Common myeloid progenitor, CD34-positive (primary cell): ENCODE measurements around the gene EQTN.

Source experiments
- CTCF ChIA-PET: fragments of 350-600 bp; sonication (Branson Sonifier 250); formaldehyde crosslinking; loops from one replicate; lab custom pipeline; 2021; ENCODE audit warnings: antibody characterized with exemption; lab: Charles Lee
- POLR2A ChIA-PET: fragments of 350-600 bp; sonication (Branson Sonifier 250); formaldehyde crosslinking; loops from one replicate; lab custom pipeline; 2021; ENCODE audit warnings: antibody characterized with exemption; lab: Charles Lee
- DNase-seq, 3 donors: peaks; one replicate each; pipeline versions ENCODE4 v3.0.0 to v3.0.0-alpha.2; 2013
- H3K27ac ChIP-seq, 2 experiments: 1 replicate in 1 of 2; 2 replicates in 1 of 2; pipeline ENCODE4 v1.7.0; 2013; ENCODE audit warnings: inconsistent platforms in 2 of 2, low read length in 2 of 2, mild to moderate bottlenecking in 2 of 2, low read depth in 1 of 2, moderate library complexity in 1 of 2; ENCODE audit not compliant: severe bottlenecking in 2 of 2, insufficient read depth in 1 of 2, poor library complexity in 1 of 2
- H3K27me3 ChIP-seq, 5 experiments: replicated peaks in 2 of 5; 1 replicate in 3 of 5; 2 replicates in 2 of 5; pipeline versions ENCODE4 v1.6.1 to v1.7.0; 2013; ENCODE audit warnings: low read length in 4 of 5, mild to moderate bottlenecking in 2 of 5, moderate library complexity in 2 of 5, inconsistent platforms in 1 of 5; ENCODE audit not compliant: insufficient read depth in 5 of 5, control insufficient read depth in 4 of 5
- H3K36me3 ChIP-seq, 4 experiments: 1 replicate in 2 of 4; 2 replicates in 2 of 4; pipeline versions ENCODE4 v1.6.1 to v1.7.0; 2013; ENCODE audit warnings: low read length in 3 of 4, control low read depth in 1 of 4, mild to moderate bottlenecking in 1 of 4; ENCODE audit not compliant: control insufficient read depth in 4 of 4, insufficient read depth in 4 of 4
- H3K4me1 ChIP-seq, 4 experiments: 1 replicate in 3 of 4; 2 replicates in 1 of 4; pipeline versions ENCODE4 v1.6.1 to v1.7.1; 2013; ENCODE audit warnings: low read length in 3 of 4, mild to moderate bottlenecking in 3 of 4, control low read depth in 1 of 4, inconsistent platforms in 1 of 4, moderate library complexity in 1 of 4; ENCODE audit not compliant: control insufficient read depth in 4 of 4, insufficient read depth in 4 of 4; ENCODE audit errors: control extremely low read depth in 1 of 4
- H3K4me3 ChIP-seq, 7 experiments: 1 replicate in 4 of 7; 2 replicates in 3 of 7; pipeline versions ENCODE4 v1.5.1 to v1.7.0; 2013; ENCODE audit warnings: mild to moderate bottlenecking in 7 of 7, low read length in 6 of 7, moderate library complexity in 6 of 7, inconsistent platforms in 2 of 7, low read depth in 2 of 7, control low read depth in 1 of 7; ENCODE audit not compliant: insufficient read depth in 4 of 7, control insufficient read depth in 1 of 7; ENCODE audit errors: extremely low read depth in 1 of 7
- H3K9me3 ChIP-seq, 5 experiments: 1 replicate in 4 of 5; 2 replicates in 1 of 5; pipeline versions ENCODE4 v1.6.1 to v1.7.1; 2013; ENCODE audit warnings: low read length in 4 of 5, mild to moderate bottlenecking in 2 of 5, inconsistent platforms in 1 of 5, low read depth in 1 of 5, moderate library complexity in 1 of 5; ENCODE audit not compliant: control insufficient read depth in 4 of 5, insufficient read depth in 2 of 5; ENCODE audit errors: control extremely low read depth in 1 of 5
- WGBS: methylation state at CpG from one replicate; pipeline ENCODE4 v1.1.5; 2013; ENCODE audit not compliant: insufficient coverage; 5-methylcytosine and 5-hydroxymethylcytosine counted together

Gene EQTN

GRCh38 chr9:27279611-27280010 is 17.3 kb downstream of the EQTN start:
- no peak overlapping the region for H3K4me3 ChIP-seq
- DNase-seq, result no peak
- 70% methylated on average over 2 of the region's 3 CpGs for WGBS
- no peaks in the 10 kb centered on the region for H3K36me3 ChIP-seq
- H3K9me3 ChIP-seq, result no peaks in the 10 kb centered on the region
- ChIA-PET CTCF (interaction anchor here (0.9 to 1.4 kb wide), 5 partner anchors 9 to 32 kb away, joined by 3 to 6 read pairs (median 3); no protein-coding TSS in a partner anchor), POLR2A (no interaction called here)
- H3K4me1 ChIP-seq, result peaks cover 0 to 26% (median 5%) of the 10 kb centered on the region in 4 experiments
- no peak overlapping the region for H3K27ac ChIP-seq
- no peaks in the 10 kb centered on the region for H3K27me3 ChIP-seq

DNA sequence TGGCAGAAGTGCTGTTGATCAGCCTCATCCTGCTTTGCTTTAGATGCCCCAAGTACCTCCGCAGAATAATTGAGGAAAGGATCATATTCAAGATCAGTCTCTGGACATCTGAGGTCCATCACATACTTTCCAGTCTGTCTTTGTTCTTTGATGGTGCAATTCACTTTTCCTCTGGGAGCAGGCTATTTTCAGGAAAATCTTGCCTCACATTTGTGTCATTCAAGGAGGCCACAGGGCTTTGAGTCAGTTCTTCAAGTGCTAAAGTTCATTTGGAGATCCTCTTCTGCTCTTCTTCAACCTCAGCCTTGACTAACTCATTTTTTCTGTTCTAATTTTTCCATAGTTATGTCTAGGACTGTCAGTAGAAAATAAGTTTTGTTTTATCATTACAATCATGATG is 18.6 kb downstream of the EQTN start:
- CTCF ChIA-PET, result interaction anchor here (1.0 to 1.1 kb wide), 2 partner anchors 245 to 249 kb away, joined by 5 read pairs; no protein-coding TSS in a partner anchor
- WGBS, result 100% methylated on average over 1 of the region's 1 CpG

DNA sequence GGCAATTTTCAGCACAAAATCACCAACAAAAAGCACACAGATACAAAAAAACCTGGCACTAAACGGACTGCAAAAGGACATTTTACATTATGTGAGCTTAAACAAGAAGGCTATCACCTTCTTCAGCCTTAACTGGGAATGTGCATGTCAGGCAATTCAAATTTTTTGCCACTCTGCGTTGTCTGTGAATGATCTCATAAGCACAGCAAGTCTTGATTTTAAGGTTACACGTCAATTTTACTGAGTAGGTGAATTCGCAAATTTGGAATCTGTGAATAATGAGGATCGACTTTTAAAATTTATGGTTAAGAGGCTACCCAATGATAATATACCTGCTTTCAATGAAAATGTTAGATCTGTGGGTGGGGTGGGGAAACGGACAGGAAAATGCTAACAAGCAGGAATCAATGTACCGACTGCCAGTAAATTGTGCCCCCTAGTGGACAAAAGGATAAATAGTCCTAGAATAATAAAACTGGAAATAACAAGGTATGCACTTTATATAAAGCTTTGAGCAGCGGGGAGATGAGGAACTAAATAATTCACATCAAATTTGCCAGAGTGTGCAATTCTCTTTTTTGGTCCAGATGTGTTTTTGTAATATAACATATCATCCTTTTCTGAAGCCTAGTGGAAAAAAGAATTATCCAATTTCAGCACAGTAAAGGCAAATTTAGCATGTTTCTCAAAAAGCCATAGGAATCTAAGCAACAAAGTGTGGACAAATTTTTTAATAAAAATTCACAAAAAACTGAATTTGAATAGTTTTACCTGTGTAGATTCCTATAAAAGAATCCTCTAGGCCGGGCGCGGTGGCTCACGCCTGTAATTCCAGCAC is 20.5 kb downstream of the EQTN start:
- ChIA-PET CTCF (interaction anchor here (0.7 to 1.9 kb wide), 5 partner anchors 16 to 244 kb away, joined by 3 to 9 read pairs (median 4); no protein-coding TSS in a partner anchor), POLR2A (no interaction called here)
- DNase-seq, result peak; percentile 70 to 81 (median 78)
- 61% methylated on average over 9 of the region's 12 CpGs for WGBS
- no peaks in the 10 kb centered on the region for H3K9me3 ChIP-seq
- no peak overlapping the region for H3K27ac ChIP-seq
- H3K36me3 ChIP-seq, result no peaks in the 10 kb centered on the region
- H3K27me3 ChIP-seq, result no peaks in the 10 kb centered on the region
- peak overlapping the region in 2 of 7 experiments; percentile 37 to 51 for H3K4me3 ChIP-seq
- H3K4me1 ChIP-seq, result peaks cover 0 to 21% (median 5%) of the 10 kb centered on the region in 4 experiments

More for the DNA sequence above, 18.6 kb downstream of the EQTN start:
- DNase-seq, result no peak
- Histone ChIP-seq H3K27me3 (no peaks in the 10 kb centered on the region), H3K27ac (no peak overlapping the region), H3K4me3 (no peak overlapping the region), H3K9me3 (no peaks in the 10 kb centered on the region), H3K4me1 (peaks cover 0 to 26% (median 5%) of the 10 kb centered on the region in 4 experiments), H3K36me3 (no peaks in the 10 kb centered on the region)
- POLR2A ChIA-PET, result no interaction called here

- no CpG with 5 or more reads among the region's 1 CpG for WGBS
- POLR2A ChIA-PET, result no interaction called here
These were observed 23.8 kb downstream of the EQTN start for GRCh38 chr9:27273186-27273585.

GRCh38 chr9:27272103-27272502 is 24.8 kb downstream of the EQTN start:
- no peaks in the 10 kb centered on the region for H3K27me3 ChIP-seq
- H3K4me1 ChIP-seq, result peaks cover 0 to 4% (median 0%) of the 10 kb centered on the region in 4 experiments
- no peaks in the 10 kb centered on the region for H3K9me3 ChIP-seq
- no peaks in the 10 kb centered on the region for H3K36me3 ChIP-seq
- ChIA-PET POLR2A (no interaction called here), CTCF (interaction anchor here (1.2 kb wide), 1 partner anchor 12 kb away, joined by 3 read pairs; no protein-coding TSS in a partner anchor)
- H3K27ac ChIP-seq, result no peak overlapping the region
- 100% methylated on average over 2 of the region's 2 CpGs for WGBS
- no peak overlapping the region for H3K4me3 ChIP-seq
- no peak for DNase-seq

More at GRCh38 chr9:27273186-27273585, 23.8 kb downstream of the EQTN start:
- no peak overlapping the region for H3K4me3 ChIP-seq
- H3K4me1 ChIP-seq, result peaks cover 0 to 4% (median 0%) of the 10 kb centered on the region in 4 experiments
- DNase-seq, result no peak
- no peak overlapping the region for H3K27ac ChIP-seq
- no peaks in the 10 kb centered on the region for H3K27me3 ChIP-seq
- no peaks in the 10 kb centered on the region for H3K9me3 ChIP-seq
- no peaks in the 10 kb centered on the region for H3K36me3 ChIP-seq
- CTCF ChIA-PET, result interaction anchor here (0.6 kb wide), 1 partner anchor 265 kb away, joined by 3 read pairs; no protein-coding TSS in a partner anchor

DNA sequence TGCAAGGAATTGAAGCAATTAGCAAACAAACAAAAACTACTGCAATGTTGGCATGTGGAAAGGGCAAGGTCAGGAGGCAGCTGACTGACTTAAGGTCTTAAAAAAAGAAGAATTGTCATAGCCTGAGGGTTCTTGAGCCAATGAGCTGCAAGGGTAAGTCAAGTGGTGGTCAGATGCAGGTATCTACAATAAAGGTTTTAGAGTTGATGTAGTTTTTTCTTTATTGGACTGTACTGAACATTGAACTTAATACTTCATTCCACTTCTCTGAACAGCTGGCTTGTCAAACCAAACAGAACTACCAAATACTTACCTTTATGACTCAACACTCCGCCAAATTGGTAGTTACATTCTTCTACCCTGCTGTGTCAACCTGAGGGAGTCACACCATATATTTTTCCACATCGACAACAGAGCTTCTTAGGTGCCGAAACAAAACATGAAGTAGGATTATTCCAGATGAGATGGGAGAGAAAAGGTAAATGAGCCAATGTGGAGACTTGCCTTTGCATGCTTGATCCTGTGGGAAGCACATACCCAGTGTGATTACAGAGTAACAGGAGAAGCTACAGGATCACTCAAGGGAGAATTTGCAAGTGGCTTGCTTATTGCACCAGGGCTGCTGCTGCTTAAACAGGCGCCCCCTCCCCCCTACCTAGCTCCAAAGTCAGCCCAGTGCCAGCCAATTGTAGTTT is 35.3 kb downstream of the EQTN start:
- 50% methylated on average over 2 of the region's 4 CpGs for WGBS
- CTCF ChIA-PET, result interaction anchor here (0.6 to 1.1 kb wide), 2 partner anchors 12 to 14 kb away, joined by 3 to 5 read pairs; no protein-coding TSS in a partner anchor

More for the DNA sequence above, 35.3 kb downstream of the EQTN start:
- DNase-seq, result no peak
- no peaks in the 10 kb centered on the region for H3K4me1 ChIP-seq
- POLR2A ChIA-PET, result no interaction called here
- no peak overlapping the region for H3K4me3 ChIP-seq
- no peaks in the 10 kb centered on the region for H3K9me3 ChIP-seq
- H3K27ac ChIP-seq, result no peak overlapping the region
- no peaks in the 10 kb centered on the region for H3K27me3 ChIP-seq
- H3K36me3 ChIP-seq, result no peaks in the 10 kb centered on the region
